ENCODE results near the gene CDC45.
"Not testable (repeated sequence)": the region's sequence is repeated elsewhere in the genome, so short reads cannot be mapped to it uniquely, and the experiment has no call there.

The CDC45 gene

DNA sequence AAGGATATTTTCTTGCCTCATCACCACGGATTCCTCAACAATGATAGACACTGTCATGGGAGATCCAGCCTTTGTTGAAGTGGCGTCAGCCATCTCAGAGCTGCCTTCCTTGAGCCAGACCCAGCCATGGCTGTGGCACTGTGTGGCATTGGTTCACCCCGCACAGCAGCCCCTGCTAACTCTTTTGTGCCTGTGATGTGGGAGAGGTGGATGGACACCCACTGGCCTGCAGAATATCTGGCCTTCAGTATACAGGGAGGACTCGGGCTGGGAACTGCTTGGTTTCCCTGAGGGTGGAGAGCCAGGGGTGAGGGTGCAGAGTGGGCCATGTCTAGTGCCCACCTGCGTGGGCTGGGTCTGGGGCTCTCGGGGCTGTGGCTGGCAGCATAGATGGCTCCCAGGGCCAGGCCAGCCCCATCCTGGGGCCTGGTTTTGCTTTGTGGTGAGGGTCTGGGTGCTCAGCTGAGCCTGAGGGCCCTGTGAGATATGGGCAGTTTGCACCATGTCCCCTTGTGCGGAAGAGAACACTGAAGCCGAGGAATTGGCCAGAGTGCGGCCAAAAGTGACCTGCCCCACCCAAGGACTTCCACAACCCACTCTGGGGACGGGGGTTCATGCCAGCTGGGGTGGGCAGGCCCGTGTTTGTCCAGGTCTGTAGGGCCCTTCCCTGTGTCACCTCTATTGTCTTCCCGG lies 38.3 kb downstream of the CDC45 start:
- DNase-seq = no peak

GRCh38 chr22:19518635-19519034 lies 38.9 kb downstream of the CDC45 start:
- no peak for DNase-seq

DNA sequence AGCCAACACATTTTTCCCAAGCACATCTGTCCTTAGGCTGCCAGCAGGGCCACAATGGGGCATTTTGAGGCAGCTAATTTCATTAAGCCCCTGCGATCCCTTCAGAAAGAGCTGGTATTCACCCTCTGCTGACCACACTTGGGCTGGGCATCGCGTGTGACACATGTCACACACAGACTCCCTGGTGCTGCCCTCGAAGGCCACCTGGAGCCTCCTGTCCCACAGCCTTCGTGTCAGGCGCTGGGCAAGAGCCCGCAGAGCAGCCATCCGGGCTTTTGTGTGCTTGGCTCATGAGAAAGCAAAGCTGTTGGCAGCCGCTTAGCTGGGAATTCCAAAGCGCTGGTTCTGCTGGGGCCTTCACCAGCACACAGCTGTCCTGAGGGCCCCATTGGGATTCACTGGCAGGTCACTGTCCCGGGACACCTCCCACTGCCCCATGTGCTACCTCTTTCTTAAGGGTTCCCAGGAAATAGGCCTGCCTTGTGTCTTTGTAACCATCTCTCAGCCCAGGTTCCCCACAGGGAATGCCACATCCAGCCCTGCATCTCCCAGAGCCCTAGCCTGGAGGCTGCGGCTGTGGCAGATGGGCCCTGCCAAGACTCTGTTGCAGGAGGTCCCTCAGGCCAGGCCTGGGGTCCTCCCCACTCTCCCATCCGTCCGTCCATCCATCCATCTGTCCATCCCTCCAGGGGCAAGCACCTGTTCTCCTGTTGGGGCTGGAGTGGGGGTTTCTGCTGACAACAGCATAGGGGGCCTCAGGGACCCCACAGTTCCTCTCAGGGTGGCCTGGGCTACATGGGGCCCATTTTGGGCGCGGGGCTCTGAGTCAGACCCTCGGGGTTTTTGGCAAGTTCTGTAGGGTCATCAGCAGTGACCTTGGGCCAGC lies 39.6 kb downstream of the CDC45 start:
- DNase-seq = no peak

GRCh38 chr22:19520007-19520406 lies 40.3 kb downstream of the CDC45 start:
- no peak for DNase-seq

GRCh38 chr22:19520566-19521305 lies 41.0 kb downstream of the CDC45 start:
- no peak for DNase-seq

GRCh38 chr22:19522190-19522880 lies 42.6 kb downstream of the CDC45 start:
- DNase-seq = no peak

- DNase-seq = no peak
Observed at GRCh38 chr22:19522881-19523239, 43.1 kb downstream of the CDC45 start.

DNA sequence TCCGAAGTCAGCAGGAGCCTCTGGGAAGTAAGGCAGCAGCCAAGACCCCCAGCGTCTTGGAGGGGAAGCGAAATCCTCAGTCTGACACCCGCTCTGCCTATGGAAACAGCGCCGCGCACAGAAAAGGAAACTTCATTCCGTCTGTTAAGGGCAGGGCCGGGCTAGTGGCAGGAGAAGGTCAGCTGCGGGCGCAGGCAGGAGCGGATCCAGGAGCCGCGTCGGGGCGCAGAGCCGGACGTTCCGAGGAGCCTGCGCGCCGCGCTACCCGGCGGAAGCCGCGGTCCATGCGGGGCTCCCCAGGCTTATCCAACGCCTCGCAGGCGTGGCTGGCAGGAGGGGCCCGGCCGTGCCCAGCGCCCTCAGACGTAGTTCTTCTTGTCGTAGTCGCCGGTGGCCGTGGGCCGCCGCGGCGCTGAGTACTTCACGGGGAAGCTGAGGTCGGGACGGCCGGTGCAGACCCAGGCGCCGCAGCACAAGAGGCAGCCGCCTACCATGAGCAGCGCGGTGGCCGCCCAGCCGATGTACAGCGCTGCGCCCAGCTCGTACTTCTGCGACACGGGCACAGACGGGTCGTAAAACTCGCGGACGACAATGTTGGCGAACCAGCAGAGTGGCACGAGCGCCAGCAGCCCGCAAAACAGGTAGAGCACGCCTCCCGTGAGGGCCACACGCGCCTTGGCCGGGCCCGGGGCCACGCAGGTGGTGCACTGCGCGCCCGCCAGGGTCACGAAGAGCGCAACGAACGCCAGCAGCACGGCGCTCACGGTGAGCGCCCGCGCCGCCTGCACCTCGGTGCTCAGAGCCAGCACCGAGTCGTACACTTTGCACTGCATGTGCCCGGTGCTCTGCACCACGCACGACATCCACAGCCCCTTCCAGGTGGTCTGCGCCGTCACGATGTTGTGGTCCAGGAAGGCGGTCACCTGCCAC lies 43.8 kb downstream of the CDC45 start:
- no peak for DNase-seq

- DNase-seq = no peak
Observed at GRCh38 chr22:19524170-19525115, 44.7 kb downstream of the CDC45 start, which contains the start of gene CLDN5. TSS of gene CLDN5 (minus strand) at chr22:19524410. CDS start at chr22:19524255, 155 bp downstream.

- no peak for DNase-seq
Observed at GRCh38 chr22:19525116-19525660, 45.5 kb downstream of the CDC45 start.

- no peak for DNase-seq
Observed at GRCh38 chr22:19525666-19526065, 45.9 kb downstream of the CDC45 start.

- DNase-seq = no peak
Observed at GRCh38 chr22:19526076-19526701, 46.5 kb downstream of the CDC45 start.

DNA sequence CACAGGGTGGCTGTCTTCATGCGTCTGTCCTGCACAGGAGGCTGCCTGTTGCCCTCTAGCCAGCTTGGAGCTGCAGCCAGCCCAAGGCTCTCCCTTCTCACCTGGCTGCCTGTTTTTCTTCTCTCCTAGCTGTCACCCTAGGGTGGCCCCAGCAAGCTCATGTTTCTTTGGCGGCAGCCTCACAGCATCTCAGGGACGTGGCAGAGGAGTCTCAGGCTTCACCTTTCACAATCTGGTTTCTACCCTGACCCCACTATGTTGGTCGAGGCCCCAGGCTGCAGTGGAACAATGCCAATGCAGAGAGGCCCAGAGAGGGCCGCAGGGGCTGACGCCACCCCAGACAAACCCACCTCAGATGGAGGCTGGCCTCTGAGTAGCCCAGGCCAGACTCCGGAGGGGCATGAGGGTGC lies 47.0 kb downstream of the CDC45 start:
- no peak for DNase-seq

DNA sequence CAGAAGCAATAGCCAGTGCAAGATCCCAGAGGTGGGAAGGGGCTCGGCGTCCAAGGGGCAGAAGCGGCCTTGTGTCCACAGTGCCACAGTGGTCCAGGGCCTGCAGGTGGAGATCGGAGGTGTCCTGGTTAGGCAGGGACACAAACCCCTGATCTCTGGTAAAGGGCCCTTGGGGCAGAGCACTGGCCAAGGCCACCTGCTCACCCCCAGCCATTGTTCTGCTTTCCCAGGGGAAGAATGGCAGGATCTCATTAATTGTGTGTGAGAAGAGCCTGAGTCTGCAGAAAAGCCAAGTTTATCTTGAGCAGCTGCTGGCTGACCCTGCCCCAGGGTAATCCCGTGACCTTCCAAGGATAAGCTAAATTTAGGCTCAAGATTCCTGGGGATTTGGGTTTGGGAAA lies 47.6 kb downstream of the CDC45 start:
- no peak for DNase-seq

GRCh38 chr22:19527861-19528417 lies 48.2 kb downstream of the CDC45 start:
- DNase-seq = no peak

DNA sequence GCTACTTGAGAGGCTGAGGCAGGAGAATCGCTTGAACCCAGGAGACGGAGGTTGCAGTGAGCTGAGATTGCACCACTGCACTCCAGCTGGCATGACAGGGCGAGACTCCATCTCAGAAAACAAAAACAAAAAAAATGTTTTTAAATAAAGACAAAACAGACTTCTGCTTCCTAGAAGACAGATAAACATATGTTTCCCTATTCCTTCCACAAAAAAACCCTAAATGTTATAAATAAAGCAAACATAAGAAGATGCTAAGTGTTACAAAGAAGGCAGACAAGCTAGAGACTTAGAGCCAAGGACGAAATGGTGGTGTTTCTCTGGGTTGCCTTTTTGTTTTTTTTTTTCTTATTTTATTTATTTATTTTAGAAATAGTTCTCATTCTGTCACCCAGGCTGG lies 50.1 kb downstream of the CDC45 start:
- DNase-seq = no peak

GRCh38 chr22:19530751-19531150 lies 51.0 kb downstream of the CDC45 start:
- DNase-seq = no peak

DNA sequence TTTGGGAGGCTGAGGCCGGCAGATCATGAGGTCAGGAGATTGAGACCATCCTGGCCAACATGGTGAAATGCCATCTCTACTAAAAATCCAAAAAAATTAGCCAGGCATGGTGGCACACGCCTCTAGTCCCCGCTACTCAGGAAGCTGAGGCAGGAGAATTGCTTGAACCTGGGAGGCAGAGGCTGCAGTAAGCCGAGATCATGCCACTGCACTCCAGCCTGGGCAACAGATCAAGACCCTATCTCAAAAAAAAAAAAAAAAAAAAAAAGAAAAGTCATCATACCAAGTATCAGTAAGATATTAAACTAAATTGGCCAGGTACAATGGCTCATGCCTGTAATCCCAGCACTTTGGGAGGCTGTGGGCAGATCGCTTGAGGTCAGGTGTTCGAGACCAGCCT lies 51.6 kb downstream of the CDC45 start:
- DNase-seq = not testable (repeated sequence)

DNA sequence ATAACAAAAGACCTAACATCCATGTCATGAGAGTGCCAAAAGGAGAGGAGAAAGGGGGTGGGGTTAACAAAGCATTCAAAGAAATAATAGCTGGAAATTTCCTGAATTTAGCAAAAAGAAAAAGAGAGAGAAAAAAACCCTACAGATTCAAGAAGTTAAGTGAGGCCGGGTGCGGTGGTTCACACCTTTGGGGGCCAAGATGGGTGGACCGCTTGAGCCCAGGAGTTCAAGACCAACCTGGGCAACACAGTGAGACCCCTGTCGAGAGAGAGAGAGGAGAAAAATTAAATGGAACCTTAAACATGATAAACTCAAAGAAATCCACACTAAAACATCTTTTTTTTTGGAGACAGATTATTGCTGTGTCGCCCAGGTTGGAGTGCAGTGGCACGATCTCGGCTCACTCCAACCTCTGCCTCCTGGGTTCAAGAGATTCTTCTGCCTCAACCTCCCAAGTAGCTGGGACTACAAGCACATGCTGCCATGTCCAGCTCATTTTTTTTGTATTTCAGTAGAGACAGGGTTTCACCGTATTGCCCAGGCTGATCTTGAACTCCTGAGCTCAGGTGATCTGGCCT lies 53.4 kb downstream of the CDC45 start:
- DNase-seq = no peak

Measured in GF-D8 (cell line).